Left cardiac atrium (tissue), 4 donors: ENCODE results near the gene ECPAS. TPM values are rescaled to one million over a fixed set of nuclear protein-coding genes. Genes with fewer than 3 reads are reported as not detected.
"Not testable (repeated sequence)": the region's sequence is repeated elsewhere in the genome, so short reads cannot be mapped to it uniquely, and the experiment has no call there.

Source experiments
- ATAC-seq, 2 donors: fragments of 200-7000 bp; cut with Tn5 transposase; one replicate each; pipeline ENCODE4 v1.9.1; 2020; ENCODE audit warnings: mild to moderate bottlenecking in 2 of 2, moderate library complexity in 2 of 2
- DNase-seq: peaks from one replicate; pipeline ENCODE4 v3.0.0-alpha.2; 2020
- intact Hi-C, 2 donors: fragments of 100-400 bp; cut with DNase I; formaldehyde crosslinking; loops; one replicate each; pipeline versions ENCODE4 v1.14.1 to v1.15.1; 2022 to 2023
- total RNA-seq, 2 donors: library from RNA; stranded (reverse); fragmentation: NEBNext Ultra II Directional; extraction: Animal tissue kit (Norgen Biotek cat#: 25700); gene quantifications; one replicate each; pipeline ENCODE4 v1.2.1, GENCODE V29; 2021
- donor health status: DM: no; HTN: yes; CAD: no.
- donor health status: DM: no; HTN: yes; CAD: no; lungs with severe emphysema.
- donor health status: DM: yes; HTN: yes; CAD: no.
- donor health status: Dilated cardiomyopathy.

ECPAS gene
- total RNA-seq, 2 donors from 2014 or later: 81.9 to 87.8 TPM

GRCh38 chr9:111381006-111381405 lies 103.2 kb downstream of the ECPAS start:
- no peak for ATAC-seq
- DNase-seq: no peak
- intact Hi-C loops: no loop called here

DNA sequence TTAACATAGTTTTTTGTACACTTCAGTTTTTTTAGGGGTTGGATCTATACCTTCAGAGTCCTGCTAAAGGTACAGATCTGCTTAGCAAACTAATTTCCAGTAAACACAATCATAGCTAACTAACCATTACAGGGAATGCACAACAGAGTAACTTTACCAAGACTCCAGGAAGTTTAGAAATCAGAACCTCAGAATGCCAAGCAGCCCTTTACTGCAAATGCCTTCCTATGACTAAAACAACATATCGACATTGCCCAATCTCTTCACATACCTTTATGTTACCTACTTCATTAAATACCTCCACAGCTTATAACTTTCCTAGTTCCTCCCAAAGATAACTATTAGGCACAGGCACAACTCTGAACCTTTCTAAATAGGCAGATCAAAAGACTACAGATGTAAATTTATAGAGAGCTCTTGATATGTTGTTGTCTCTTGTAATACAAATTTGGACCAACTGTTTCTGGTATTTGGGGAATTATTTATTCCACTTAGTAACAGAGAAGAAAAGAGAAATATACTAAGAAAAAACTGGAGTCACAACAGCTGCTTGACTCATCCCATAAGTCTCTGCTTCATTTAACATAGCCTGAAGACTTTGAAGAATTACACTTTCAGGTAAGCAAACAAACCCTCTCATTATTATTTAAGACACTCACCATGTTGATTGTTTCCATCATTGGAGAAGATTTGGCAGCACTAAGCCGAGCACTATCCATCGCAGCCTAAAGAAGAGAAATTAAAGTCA lies 108.2 kb downstream of the ECPAS start:
- ATAC-seq (no peak), DNase-seq (no peak)
- intact Hi-C loops: loop anchor here in 1 of 2 donors (10.0 kb wide), 1 partner anchor 49 kb away; no protein-coding TSS in a partner anchor

GRCh38 chr9:111375062-111375461 lies 109.1 kb downstream of the ECPAS start:
- no peak for DNase-seq
- ATAC-seq: no peak
- intact Hi-C loops: loop anchor here in 1 of 2 donors (10.0 kb wide), 1 partner anchor 50 kb away; no protein-coding TSS in a partner anchor

DNA sequence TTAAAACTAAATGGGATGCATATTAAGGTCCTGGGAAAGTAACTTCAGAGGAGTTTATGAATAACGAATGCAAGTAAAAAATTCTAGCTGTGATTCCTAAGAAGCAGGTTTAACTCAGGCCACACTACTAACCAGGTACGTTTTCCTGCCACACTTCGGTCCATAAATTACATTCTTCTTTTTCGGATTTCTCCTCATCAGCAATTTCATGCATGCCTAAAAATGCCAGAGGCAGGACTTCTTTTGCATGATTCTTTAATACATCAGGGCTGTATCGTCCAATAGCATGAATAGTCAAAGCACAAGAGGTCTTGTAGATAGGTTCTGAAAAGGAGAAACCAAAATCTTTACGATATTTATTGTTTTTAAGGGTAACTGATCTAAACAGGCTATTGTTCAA lies 111.9 kb downstream of the ECPAS start:
- intact Hi-C loops: loop anchor here in 1 of 2 donors (10.0 kb wide), 1 partner anchor 53 kb away; no protein-coding TSS in a partner anchor
- DNase-seq (no peak), ATAC-seq (no peak)

DNA sequence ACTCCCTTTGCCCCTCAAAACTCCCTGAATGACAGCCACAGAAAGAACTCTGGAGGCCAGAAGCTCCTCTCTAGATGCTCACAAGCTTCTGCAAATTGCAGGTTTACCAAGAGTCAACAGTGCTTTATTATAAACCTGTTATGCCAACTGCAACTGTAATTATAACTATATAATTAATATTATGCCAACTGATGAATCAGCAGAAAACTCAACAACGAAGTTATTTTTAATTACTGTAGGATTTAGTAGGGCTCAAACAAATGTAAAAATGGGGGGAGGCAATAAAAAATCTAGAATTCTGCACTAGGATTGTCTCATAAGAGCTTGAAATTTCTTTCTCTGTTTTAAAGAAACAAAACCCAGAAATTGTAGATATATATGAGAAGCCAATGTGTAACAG lies 117.2 kb downstream of the ECPAS start:
- ATAC-seq: no peak

DNA sequence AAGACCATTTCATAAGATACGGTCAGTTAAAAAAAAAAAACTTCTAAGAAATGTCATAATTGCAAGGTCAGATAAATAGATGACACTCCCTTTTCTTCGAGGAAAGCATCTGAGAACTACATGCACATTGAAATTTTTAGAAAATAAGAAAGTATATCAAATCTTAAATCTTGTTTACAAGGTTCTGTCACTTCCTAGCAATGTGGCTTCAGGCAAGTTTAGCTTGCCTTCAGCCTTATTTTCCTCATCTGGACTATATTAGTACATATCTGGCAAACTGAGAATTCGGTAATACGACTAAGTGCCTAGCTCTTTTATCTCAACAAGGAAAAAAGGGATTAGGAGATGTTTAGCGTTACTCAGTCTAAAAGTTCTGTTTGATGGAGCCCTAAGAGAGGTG lies 121.7 kb downstream of the ECPAS start:
- intact Hi-C loops: loop anchor here in 1 of 2 donors (5.0 kb wide), 1 partner anchor 45 kb away; no protein-coding TSS in a partner anchor
- DNase-seq (no peak), ATAC-seq (no peak)

More for the DNA sequence above, 117.2 kb downstream of the ECPAS start:
- intact Hi-C loops: no loop called here
- DNase-seq: no peak

- intact Hi-C loops: loop anchor here in 1 of 2 donors (5.0 kb wide), 1 partner anchor 46 kb away; no protein-coding TSS in a partner anchor
- no peak for ATAC-seq
- no peak for DNase-seq
These were observed 123.3 kb downstream of the ECPAS start for GRCh38 chr9:111360881-111361280.

- ATAC-seq (peak; percentile 41 to 91), DNase-seq (no peak)
- intact Hi-C loops: no loop called here
These were observed 127.5 kb downstream of the ECPAS start for GRCh38 chr9:111356481-111357244.

DNA sequence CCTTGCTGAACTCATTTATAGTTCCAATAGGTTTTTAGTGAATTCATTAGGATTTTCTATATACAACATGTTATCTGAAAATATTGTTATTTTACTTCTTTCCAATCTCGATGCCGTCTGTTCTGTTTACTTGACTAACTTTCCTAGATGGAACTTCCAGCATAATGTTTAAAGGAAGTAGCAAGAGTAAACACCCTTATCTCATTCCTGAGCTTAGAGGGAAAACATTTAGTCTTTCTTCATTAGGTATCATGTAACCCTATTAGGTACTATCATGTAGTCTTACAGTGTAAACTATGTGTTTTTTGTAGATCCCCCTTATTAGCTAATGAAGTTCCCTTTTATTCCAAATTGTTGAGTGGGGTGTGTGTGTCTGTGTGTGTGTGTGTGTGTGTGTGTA lies 131.6 kb downstream of the ECPAS start:
- intact Hi-C loops: no loop called here
- DNase-seq: no peak
- no peak for ATAC-seq

- intact Hi-C loops: no loop called here
- no peak for ATAC-seq
- no peak for DNase-seq
These were observed 133.6 kb downstream of the ECPAS start for GRCh38 chr9:111350556-111350955.

GRCh38 chr9:111349766-111350165 lies 134.4 kb downstream of the ECPAS start:
- intact Hi-C loops: no loop called here
- no peak for ATAC-seq
- DNase-seq: no peak

- ATAC-seq (no peak), DNase-seq (no peak)
- intact Hi-C loops: no loop called here
These were observed 135.3 kb downstream of the ECPAS start for GRCh38 chr9:111348821-111349271.

- intact Hi-C loops, DNase-seq, ATAC-seq: not testable (repeated sequence)
These were observed 149.8 kb downstream of the ECPAS start for GRCh38 chr9:111334318-111334863.

GRCh38 chr9:111330124-111330523 lies 154.1 kb downstream of the ECPAS start, which contains the start of gene OR2K2:
OR2K2 (minus strand) TSS chr9:111330224; CDS start chr9:111328433, 1,791 bp downstream.
- no peak for DNase-seq
- no peak for ATAC-seq
- intact Hi-C loops: no loop called here

DNA sequence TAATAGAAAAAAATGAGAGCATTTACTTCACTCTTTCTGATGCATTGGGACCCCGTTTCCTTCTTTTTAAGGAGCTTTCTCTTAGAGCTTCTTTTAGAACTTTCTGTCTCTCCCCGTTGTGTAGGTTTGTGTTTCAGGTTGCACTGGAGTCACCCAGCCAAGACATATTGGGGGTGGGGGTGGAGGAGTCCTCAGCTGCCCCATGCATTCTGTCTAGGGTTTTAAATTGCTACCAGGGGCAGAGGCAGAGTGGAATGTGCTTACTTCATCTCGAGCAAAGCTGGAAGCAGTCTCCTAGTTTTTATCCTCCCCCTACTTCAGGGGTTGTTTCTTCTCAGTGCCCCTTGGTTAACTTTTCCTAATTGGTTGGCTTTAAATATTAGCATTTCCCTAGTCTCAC lies 163.6 kb downstream of the ECPAS start:
- intact Hi-C loops: no loop called here
- DNase-seq: no peak
- ATAC-seq: no peak

DNA sequence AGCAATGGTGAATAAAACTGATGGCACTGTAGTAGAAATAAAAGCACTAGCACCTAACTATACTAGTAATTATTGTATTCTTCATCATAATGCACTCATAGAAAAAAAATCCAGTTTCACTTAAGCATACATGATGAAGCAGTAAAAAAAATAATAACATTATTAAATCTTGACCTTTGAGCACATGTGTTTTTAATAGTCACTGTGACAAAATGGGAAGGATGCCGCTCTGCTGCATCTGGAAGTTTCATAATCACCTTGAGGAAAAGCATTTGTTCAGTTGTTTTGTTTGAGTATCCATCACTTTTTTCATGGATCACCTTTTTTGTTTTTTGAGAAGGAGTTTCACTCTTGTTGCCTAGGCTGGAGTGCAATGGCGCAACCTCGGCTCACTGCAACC lies 167.4 kb downstream of the ECPAS start:
- DNase-seq: no peak
- ATAC-seq: no peak
- intact Hi-C loops: loop anchor here in 1 of 2 donors (5.0 kb wide), 1 partner anchor 684 kb away; no protein-coding TSS in a partner anchor
